ENCODE data around the gene IFI27L1. TPM values are rescaled to one million over a fixed set of nuclear protein-coding genes. Genes with fewer than 3 reads are reported as not detected.

IFI27L1 gene
- total RNA-seq, 1 experiment from 2014 or later = 26.0 TPM

- no peaks in the 10 kb centered on the region for H3K4me1 ChIP-seq (ENCODE audit: control insufficient read depth in 1 of 2, insufficient read depth in 2 of 2, low read length in 2 of 2)
- no peak overlapping the region for H3K27ac ChIP-seq (ENCODE audit: low read depth, low read length)
- RAD21 ChIA-PET (ENCODE audit: low non-redundant PET in 1 of 2, low total read pairs in 2 of 2, uncharacterized antibody in 2 of 2, unreplicated experiment in 2 of 2) = no interaction called here
- CTCF ChIA-PET = no interaction called here
- no peak for DNase-seq (ENCODE audit: low read depth, low spot score)
- no peaks in the 10 kb centered on the region for H3K9me2 ChIP-seq (ENCODE audit: insufficient read depth)
- intact Hi-C loops (cut with micrococcal nuclease) = no loop called here
- H3K79me2 ChIP-seq (ENCODE audit: insufficient read depth, low read length) = no peaks in the 10 kb centered on the region; the same call in 1 of the 2 replicates
- no peak overlapping the region for H3K4me2 ChIP-seq (ENCODE audit: low read length)
- no peak overlapping the region for H3K4me3 ChIP-seq (replicated peaks in 1 of 2; ENCODE audit: low read depth in 1 of 2, low read length in 2 of 2)
- H3K9ac ChIP-seq (ENCODE audit: low read length) = no peak overlapping the region
- ATAC-seq = no peak
- H3K9me3 ChIP-seq (ENCODE audit: control insufficient read depth in 1 of 2, insufficient read depth in 1 of 2, low read depth in 1 of 2, low read length in 2 of 2) = no peaks in the 10 kb centered on the region
- H2AFZ ChIP-seq (ENCODE audit: low read depth, low read length, poor library complexity, severe bottlenecking) = no peak overlapping the region
- TF ChIP-seq SIN3A (IDR thresholded peaks at IDR 0.05; ENCODE audit: low read depth) (no peak), YY1 (IDR thresholded peaks at IDR 0.05; ENCODE audit: extremely low read depth, insufficient replicate concordance, low read depth, low read length) (no peak), CEBPB (IDR thresholded peaks at IDR 0.05; ENCODE audit: low read depth) (no peak), ELF1 (IDR thresholded peaks at IDR 0.05; ENCODE audit: borderline replicate concordance, low read depth) (no peak), JUND (IDR thresholded peaks at IDR 0.05) (no peak), TCF7L2 (IDR thresholded peaks at IDR 0.05; ENCODE audit: borderline replicate concordance, extremely low read depth, insufficient read depth, insufficient read length) (no peak), ATF3 (IDR thresholded peaks at IDR 0.05) (no peak), POLR2AphosphoS5 (IDR thresholded peaks at IDR 0.05; ENCODE audit: low read depth, low read length) (no peak), CTCF (IDR thresholded peaks at IDR 0.05 in 2 of 3, conservative IDR thresholded peaks at IDR 0.05 in 1 of 3; ENCODE audit: borderline replicate concordance in 1 of 3, insufficient read depth in 1 of 3, low read depth in 2 of 3, low read length in 2 of 3) (no peak)
- BruUV-seq (replicated peaks) = no TSS peak
- no peaks in the 10 kb centered on the region for H4K20me1 ChIP-seq (ENCODE audit: insufficient read depth)
- H3K36me3 ChIP-seq (ENCODE audit: control insufficient read depth in 1 of 2, insufficient read depth in 2 of 2, low read length in 2 of 2) = peaks cover 22 to 30% of the 10 kb centered on the region in 2 experiments; a peak in 3 of 4 replicates
- H3K27me3 ChIP-seq (ENCODE audit: insufficient read depth, low read length) = no peaks in the 10 kb centered on the region
- POLR2A ChIA-PET = no interaction called here
Observed at GRCh38 chr14:94045563-94046345, 35.4 kb upstream of the IFI27L1 start.

Data from HCT116 (cell line).